GM12801 (cell line): ENCODE results near the gene HLCS.

Source experiments
- CTCF ChIP-seq: IDR thresholded peaks from one replicate; pipeline ENCODE4 v1.5.1; 2011; ENCODE audit warnings: control low read depth; ENCODE audit not compliant: insufficient read length; ENCODE audit errors: extremely low read depth

The HLCS gene

GRCh38 chr21:36873513-36873912 lies 93.0 kb downstream of the HLCS start:
- no peak for TF ChIP-seq CTCF

GRCh38 chr21:36867291-36867905 lies 99.1 kb downstream of the HLCS start:
- no peak for TF ChIP-seq CTCF

- TF ChIP-seq CTCF = no peak
Measured at GRCh38 chr21:36866419-36866818, 100.0 kb downstream of the HLCS start.

- no peak for TF ChIP-seq CTCF
Measured at GRCh38 chr21:36864974-36865373, 101.5 kb downstream of the HLCS start.

GRCh38 chr21:36863260-36863659 lies 103.2 kb downstream of the HLCS start:
- no peak for TF ChIP-seq CTCF

DNA sequence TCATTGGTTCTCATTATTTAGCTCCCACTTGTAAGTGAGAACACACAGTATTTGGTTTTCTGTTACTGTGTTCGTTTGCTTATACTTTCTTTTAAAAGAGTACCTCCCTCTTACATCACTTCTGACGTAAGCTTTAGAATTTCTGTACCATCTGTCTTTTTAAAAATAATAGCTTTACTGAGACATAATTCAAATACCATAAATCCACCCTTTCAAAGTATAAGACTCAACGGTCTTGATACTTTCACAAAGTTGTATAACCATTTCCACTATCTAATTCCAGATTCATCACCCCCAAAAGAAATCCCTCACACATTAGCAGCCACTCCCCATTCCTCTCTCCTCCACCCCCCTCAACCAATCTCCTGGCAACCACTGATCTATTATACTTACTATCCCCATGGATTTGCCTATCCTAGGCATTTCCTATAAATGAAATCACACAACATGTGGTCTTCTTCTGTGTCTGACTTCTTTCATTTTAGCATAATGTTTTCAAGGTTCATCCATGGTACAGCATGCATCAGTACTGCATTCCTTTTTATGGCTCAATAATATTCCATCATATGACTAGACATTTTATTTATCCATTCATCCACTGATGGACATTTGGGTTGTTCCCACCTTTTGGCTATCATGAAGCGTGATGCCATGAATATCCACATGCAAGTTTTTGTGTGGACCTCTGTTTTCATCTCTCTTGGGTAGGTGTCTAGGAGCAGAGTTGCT lies 104.7 kb downstream of the HLCS start:
- no peak for TF ChIP-seq CTCF

DNA sequence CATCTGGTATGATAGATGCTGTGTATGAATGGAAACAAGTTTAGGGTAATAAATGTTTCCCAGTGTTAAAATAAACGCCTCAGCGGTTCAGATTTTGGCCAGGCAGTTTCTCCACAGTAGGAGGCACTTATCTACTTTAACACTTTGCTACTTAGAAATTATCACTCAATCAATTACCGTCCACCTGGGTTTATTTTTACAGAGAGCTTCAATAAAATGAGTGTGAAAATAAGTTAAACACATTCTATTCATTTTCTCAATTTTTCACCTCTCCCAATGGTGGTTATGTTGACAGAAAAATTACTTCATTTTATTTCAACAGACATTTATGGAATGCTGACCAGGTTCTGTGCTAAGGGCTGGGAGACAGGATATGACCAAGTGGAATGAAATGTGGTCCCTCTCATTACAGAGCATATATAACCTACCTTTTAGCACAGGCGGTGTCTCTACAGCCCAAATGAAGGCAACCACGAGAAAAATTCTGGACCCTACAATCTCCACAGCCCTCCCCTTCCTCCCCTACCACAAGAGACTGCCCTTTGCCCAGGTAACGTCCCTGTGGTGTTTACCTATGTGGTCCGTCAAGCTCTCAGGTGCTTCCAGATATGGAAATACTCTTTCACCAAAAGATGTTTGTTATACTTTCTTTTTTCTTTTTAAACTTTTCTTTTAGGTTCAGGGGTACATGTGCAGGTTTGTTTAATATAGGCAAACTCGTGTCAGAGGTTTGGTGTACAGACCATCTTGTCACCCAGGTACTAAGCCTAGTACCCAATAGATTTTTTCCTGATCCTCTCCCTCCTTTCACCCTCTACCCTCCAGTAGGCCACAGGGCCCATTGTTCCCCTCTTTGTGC lies 105.5 kb downstream of the HLCS start:
- no peak for TF ChIP-seq CTCF
